Ascending aorta (tissue), 2 donors: ENCODE measurements around the gene PON3. TPM values are rescaled to one million over a fixed set of nuclear protein-coding genes. Genes with fewer than 3 reads are reported as not detected.
A peak's percentile ranks its signal among the peaks of the same experiment; 100 is the strongest.

Experiments used
- DNase-seq, 2 donors: peaks; one replicate each; pipeline ENCODE4 v3.0.0-alpha.2; 2019; ENCODE audit warnings: low spot score in 2 of 2
- H3K27ac ChIP-seq, 2 donors: fragments of 200-600 bp; sonication (generic); one replicate each; pipeline ENCODE4 v1.5.1; 2016 to 2017; ENCODE audit warnings: mild to moderate bottlenecking in 1 of 2
- H3K27me3 ChIP-seq: fragments of 200-600 bp; sonication (generic); one replicate; pipeline ENCODE4 v1.5.1; 2017
- H3K36me3 ChIP-seq, 2 donors: fragments of 200-600 bp; sonication (generic); one replicate each; pipeline ENCODE4 v1.5.1; 2016
- H3K4me1 ChIP-seq, 2 donors: fragments of 200-600 bp; sonication (generic); one replicate each; pipeline ENCODE4 v1.5.1; 2016 to 2017; ENCODE audit warnings: mild to moderate bottlenecking in 1 of 2
- H3K4me3 ChIP-seq, 2 donors: fragments of 200-600 bp; sonication (generic); one replicate each; pipeline ENCODE4 v1.5.1; 2016 to 2017; ENCODE audit warnings: mild to moderate bottlenecking in 1 of 2
- H3K9me3 ChIP-seq, 2 donors: fragments of 200-600 bp; sonication (generic); one replicate each; pipeline ENCODE4 v1.5.1; 2016
- CTCF ChIP-seq, 3 experiments: fragments of 200-600 bp in 2 of 3; fragments of 450-650 bp in 1 of 3; sonication (generic) in 2 of 3; IDR thresholded peaks; one replicate each; pipeline ENCODE4 v1.5.1; 2016 to 2019; ENCODE audit warnings: antibody characterized with exemption in 3 of 3, mild to moderate bottlenecking in 1 of 3, moderate library complexity in 1 of 3
- intact Hi-C: fragments of 100-400 bp; cut with DNase I; formaldehyde crosslinking; loops from one replicate; pipeline ENCODE4 v1.15.1; 2023
- total RNA-seq: library from RNA; depleted of rRNA; stranded (reverse); fragments of >200 nt; gene quantifications from one replicate; pipeline ENCODE4 v1.1.0, GENCODE V29; 2016

PON3 gene
- total RNA-seq: not detected

- no peak for DNase-seq
- no peak for TF ChIP-seq CTCF (IDR thresholded peaks at IDR 0.05)
- H3K27me3 ChIP-seq: no peaks in the 10 kb centered on the region
- no peak within 1 kb of the TSS for H3K27ac ChIP-seq
- no peaks in the 10 kb centered on the region for H3K4me1 ChIP-seq
- no peaks in the 10 kb centered on the region for H3K9me3 ChIP-seq
- H3K36me3 ChIP-seq: no peaks in the 10 kb centered on the region
- intact Hi-C loops: no loop called here
- H3K4me3 ChIP-seq: peak within 1 kb of the TSS; percentile 48 to 62
Observed at GRCh38 chr7:95396136-95397032, at the start of gene PON3. Gene PON3 (minus strand): TSS chr7:95396375. CDS start chr7:95396350, 25 bp downstream.

DNA sequence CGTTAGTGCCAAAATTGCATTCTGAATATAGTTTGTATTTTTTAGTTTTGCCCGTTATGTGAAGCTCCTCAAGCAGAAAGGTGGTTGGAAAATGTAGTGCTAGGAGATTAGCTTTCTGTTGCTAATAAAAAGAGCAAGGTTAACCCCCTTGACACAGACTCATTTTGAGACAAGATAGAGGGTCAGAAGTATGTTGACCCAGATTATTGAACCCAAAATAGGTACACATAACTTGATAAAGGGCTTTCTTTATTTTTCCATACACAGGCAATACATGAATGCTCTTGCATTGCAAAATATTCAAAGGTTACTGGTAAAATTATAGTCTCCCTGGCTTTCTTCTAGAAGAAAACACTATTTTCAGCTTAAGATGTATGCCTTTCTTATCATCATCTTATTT, 48.6 kb upstream of the PON3 start:
- Histone ChIP-seq H3K4me3 (no peak overlapping the region), H3K9me3 (no peaks in the 10 kb centered on the region), H3K27me3 (no peaks in the 10 kb centered on the region), H3K4me1 (no peaks in the 10 kb centered on the region), H3K27ac (no peak overlapping the region), H3K36me3 (no peaks in the 10 kb centered on the region)
- no peak for TF ChIP-seq CTCF (IDR thresholded peaks at IDR 0.05)
- intact Hi-C loops: no loop called here
- no peak for DNase-seq

DNA sequence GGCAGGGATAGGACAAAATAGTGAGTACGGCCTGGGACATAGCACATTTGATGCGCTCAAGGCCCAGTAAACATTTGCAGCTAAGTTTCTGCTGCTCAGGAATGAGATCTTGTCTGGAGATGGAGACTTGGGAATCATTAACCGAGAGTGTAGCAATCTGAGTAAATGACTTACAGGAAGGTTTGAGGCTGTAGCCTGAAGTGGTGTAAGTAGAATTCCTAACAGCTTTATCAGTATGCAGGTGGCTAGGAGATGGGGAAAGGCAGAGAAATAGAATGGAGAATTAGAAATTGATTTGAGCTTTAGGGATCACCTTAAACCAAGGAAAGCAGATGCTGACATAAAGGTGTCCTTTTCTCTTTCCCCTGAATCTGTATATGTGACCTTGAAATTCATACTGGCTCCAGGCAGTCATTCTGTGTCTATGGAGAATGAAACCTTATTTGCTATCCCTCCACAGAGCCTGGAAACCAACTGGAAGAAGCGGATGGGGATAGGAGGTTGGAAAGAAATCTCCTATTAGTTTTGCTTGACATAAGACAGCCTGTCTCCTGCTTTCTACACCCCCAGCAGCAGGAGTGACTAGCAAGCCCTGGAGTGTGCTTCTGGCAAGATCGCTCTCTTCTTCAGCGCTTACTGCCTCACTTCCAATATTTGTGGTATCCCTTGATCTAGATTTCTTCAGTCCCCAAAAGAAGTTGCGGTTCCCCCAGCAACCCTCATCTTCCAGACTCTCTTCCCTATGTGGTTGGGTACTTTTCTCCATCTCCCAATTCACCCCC, 45.1 kb upstream of the PON3 start:
- no peak overlapping the region for H3K4me3 ChIP-seq
- no peaks in the 10 kb centered on the region for H3K9me3 ChIP-seq
- H3K4me1 ChIP-seq: no peaks in the 10 kb centered on the region
- no peaks in the 10 kb centered on the region for H3K36me3 ChIP-seq
- no peak for TF ChIP-seq CTCF (IDR thresholded peaks at IDR 0.05)
- no peak overlapping the region for H3K27ac ChIP-seq
- intact Hi-C loops: no loop called here
- no peak for DNase-seq
- H3K27me3 ChIP-seq: no peaks in the 10 kb centered on the region

DNA sequence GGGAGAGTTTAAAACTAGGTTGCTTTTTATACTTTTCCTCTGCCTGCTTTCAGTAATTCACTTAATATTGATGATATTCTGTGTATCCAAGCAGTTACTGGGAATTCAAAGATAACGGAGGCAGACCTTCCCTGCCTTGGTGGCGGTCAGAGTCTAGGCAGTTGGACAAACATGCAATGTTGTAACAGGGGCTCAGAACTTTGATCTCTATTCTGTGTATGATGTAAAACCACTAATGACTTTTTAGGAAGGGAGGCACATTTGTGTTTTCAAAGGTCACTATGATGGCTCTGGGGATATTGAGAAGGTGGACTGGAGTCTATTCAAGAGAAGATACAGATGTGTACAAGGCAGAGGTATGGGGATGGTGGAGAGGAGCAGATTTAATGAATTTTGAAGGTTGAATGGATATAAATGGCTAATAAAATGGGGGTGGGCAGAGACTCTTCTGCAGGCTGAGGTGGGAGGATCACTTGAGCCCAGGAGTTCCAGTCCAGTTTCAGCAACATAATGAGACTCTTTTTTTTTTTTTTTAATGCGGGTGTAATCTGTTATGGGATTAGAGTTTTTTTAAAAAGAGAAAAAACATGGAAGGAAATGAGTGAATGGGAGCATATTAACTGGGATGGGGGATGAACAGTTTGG, 44.3 kb upstream of the PON3 start:
- no peak for DNase-seq
- H3K36me3 ChIP-seq: no peaks in the 10 kb centered on the region
- no peaks in the 10 kb centered on the region for H3K27me3 ChIP-seq
- H3K9me3 ChIP-seq: no peaks in the 10 kb centered on the region
- H3K4me3 ChIP-seq: no peak overlapping the region
- TF ChIP-seq CTCF (IDR thresholded peaks at IDR 0.05): no peak
- intact Hi-C loops: no loop called here
- no peak overlapping the region for H3K27ac ChIP-seq
- peaks cover 0 to under 1% of the 10 kb centered on the region in 2 donors for H3K4me1 ChIP-seq

GRCh38 chr7:95436407-95436806, 40.2 kb upstream of the PON3 start:
- intact Hi-C loops: loop anchor here (5.0 kb wide), 1 partner anchor 251 kb away; no protein-coding TSS in a partner anchor
- H3K36me3 ChIP-seq: no peaks in the 10 kb centered on the region
- DNase-seq: no peak
- H3K4me1 ChIP-seq: peaks cover 0 to 2% of the 10 kb centered on the region in 2 donors
- H3K9me3 ChIP-seq: no peaks in the 10 kb centered on the region
- H3K27me3 ChIP-seq: no peaks in the 10 kb centered on the region
- no peak overlapping the region for H3K4me3 ChIP-seq
- no peak for TF ChIP-seq CTCF (IDR thresholded peaks at IDR 0.05)
- no peak overlapping the region for H3K27ac ChIP-seq
